ENCODE results near the gene CCK. TPM values are rescaled to one million over a fixed set of nuclear protein-coding genes. Genes with fewer than 3 reads are reported as not detected.

The CCK gene
- total and polyA plus RNA-seq, 12 donors, result not detected

DNA sequence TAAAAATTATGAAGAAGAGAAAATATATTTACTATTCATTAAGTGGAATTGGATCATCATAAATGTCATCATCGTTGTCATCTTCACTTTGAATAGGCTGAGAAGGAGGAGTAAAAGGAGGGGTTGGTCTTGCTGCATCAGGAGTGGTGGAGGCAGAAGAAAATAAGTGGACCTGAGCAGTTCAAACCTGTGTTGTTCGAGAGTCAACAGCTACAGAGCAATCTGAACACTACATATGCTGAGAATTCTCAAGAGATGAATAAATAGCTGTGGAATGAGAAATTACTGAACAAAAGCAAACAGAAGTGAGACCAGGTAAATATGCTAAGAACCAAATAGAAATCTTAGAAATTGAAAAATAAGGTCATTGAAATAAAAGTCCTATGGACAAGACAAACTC is 32.3 kb upstream of the CCK start:
- H3K4me3 ChIP-seq, result no peak overlapping the region
- no peak overlapping the region for H3K27ac ChIP-seq
- ATAC-seq (no peak), DNase-seq (no peak)
- no peaks in the 10 kb centered on the region for H3K4me1 ChIP-seq
- TF ChIP-seq, protein P1, sequence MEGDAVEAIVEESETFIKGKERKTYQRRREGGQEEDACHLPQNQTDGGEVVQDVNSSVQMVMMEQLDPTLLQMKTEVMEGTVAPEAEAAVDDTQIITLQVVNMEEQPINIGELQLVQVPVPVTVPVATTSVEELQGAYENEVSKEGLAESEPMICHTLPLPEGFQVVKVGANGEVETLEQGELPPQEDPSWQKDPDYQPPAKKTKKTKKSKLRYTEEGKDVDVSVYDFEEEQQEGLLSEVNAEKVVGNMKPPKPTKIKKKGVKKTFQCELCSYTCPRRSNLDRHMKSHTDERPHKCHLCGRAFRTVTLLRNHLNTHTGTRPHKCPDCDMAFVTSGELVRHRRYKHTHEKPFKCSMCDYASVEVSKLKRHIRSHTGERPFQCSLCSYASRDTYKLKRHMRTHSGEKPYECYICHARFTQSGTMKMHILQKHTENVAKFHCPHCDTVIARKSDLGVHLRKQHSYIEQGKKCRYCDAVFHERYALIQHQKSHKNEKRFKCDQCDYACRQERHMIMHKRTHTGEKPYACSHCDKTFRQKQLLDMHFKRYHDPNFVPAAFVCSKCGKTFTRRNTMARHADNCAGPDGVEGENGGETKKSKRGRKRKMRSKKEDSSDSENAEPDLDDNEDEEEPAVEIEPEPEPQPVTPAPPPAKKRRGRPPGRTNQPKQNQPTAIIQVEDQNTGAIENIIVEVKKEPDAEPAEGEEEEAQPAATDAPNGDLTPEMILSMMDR (IDR thresholded peaks at IDR 0.05), result no peak
- intact Hi-C loops (cut with DNase I), result loop anchor here in 1 of 10 donors (5.0 kb wide), 1 partner anchor 1564 kb away; no protein-coding TSS in a partner anchor
- no peaks in the 10 kb centered on the region for H3K9me3 ChIP-seq
- no peaks in the 10 kb centered on the region for H3K36me3 ChIP-seq
- WGBS, 2 donors, result 68 to 74% methylated on average over 2 of the region's 2 CpGs
- H3K27me3 ChIP-seq, result peaks cover 0 to 15% (median 8%) of the 10 kb centered on the region in 7 donors

DNA sequence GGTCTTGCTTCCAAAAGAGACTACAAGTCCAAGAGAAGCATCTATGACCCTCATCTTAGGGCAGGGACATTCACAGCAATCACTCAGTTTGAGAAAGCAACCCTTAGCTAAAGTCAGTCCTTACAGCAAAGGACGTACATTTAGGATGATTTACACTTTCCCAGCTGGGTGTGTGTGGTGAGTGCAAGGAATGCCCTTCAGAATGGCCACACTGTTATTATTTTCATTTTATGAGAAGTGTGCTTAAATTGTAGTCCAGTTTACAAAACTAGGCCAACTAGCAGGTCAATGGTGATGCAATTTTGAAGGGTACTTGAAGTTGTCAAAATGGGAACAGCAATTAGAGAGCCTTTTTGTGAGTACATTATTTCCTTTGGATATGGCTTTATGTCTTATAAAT is 26.0 kb upstream of the CCK start:
- intact Hi-C loops (cut with DNase I), result no loop called here
- H3K9me3 ChIP-seq, result no peaks in the 10 kb centered on the region
- peaks cover 0 to 32% (median 13%) of the 10 kb centered on the region in 7 donors for H3K27me3 ChIP-seq
- DNase-seq (no peak), ATAC-seq (no peak)
- H3K27ac ChIP-seq, result no peak overlapping the region
- 69 to 76% methylated on average over 1 of the region's 1 CpG for WGBS, 2 donors
- no peaks in the 10 kb centered on the region for H3K36me3 ChIP-seq
- no peak overlapping the region for H3K4me3 ChIP-seq
- H3K4me1 ChIP-seq, result no peaks in the 10 kb centered on the region
- TF ChIP-seq, protein P1 (IDR thresholded peaks at IDR 0.05), result no peak

DNA sequence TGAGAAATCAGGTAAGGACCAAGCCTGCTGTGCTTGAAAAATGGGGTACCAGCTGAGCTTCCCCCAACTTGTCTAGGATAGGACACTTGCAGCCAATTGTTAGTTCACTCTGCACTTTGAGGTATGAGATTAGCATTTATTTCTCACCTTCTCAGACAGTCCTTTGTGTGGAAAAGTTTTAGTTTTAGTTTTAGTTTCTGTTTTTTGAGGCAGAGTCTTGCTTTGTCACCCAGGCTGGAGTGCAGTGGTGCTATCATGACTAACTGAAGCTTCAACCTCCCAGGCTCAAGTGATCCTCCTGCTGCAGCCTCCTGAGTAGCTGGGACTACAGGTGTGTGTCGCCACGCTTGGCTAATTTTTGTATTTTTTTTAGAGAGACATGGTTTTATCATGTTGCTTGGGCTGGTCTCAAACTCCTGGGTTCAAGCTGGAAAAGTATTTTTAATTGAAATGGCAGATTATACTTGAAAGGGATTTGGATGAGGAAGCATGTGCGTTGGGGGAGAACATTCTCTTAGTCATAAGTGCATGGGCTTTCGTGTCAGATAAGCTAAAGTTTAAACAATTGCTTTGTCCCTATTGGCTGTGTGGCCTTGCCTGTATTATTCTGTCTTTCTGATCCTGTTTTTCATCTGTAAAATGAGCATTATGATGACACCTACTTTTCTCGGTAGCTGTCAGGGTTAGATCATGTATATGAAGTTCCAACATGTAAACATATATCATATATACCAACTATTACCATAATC is 25.2 kb upstream of the CCK start:
- H3K27me3 ChIP-seq, result peaks cover 0 to 31% (median 13%) of the 10 kb centered on the region in 7 donors
- intact Hi-C loops (cut with DNase I), result no loop called here
- no peaks in the 10 kb centered on the region for H3K36me3 ChIP-seq
- no peaks in the 10 kb centered on the region for H3K9me3 ChIP-seq
- TF ChIP-seq, protein P1 (IDR thresholded peaks at IDR 0.05), result no peak
- DNase-seq (no peak), ATAC-seq (no peak)
- no peaks in the 10 kb centered on the region for H3K4me1 ChIP-seq
- no peak overlapping the region for H3K4me3 ChIP-seq
- no peak overlapping the region for H3K27ac ChIP-seq
- 80 to 84% methylated on average over 5 of the region's 5 CpGs for WGBS, 2 donors

DNA sequence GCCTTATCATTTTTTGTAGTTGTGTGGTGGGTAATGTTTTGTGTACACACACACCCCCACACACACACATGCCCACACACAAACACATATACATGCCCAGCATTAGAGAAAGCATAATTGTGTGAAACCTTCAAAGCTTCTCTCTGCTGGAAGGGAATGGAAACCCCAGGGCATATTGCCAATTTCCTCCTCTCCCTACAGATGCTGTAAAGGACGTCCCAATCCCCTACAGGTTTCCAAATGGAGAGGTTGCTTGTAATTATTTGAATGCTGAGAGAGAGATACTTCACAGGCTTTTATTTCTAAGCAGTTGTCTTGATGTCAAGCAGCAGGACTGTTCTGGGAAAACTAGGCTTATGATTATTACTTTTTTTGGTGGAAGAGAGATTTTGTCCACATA is 23.0 kb upstream of the CCK start:
- TF ChIP-seq, protein P1 (IDR thresholded peaks at IDR 0.05), result no peak
- Histone ChIP-seq H3K4me1 (no peaks in the 10 kb centered on the region), H3K27me3 (peaks cover 0 to 26% (median 5%) of the 10 kb centered on the region in 7 donors), H3K36me3 (no peaks in the 10 kb centered on the region), H3K9me3 (no peaks in the 10 kb centered on the region), H3K27ac (no peak overlapping the region), H3K4me3 (no peak overlapping the region)
- 13 to 15% methylated on average over 1 of the region's 1 CpG for WGBS, 2 donors
- ATAC-seq (no peak), DNase-seq (no peak)
- intact Hi-C loops (cut with DNase I), result no loop called here

Measured in heart right ventricle (tissue), 16 donors.